MG63 (cell line): ENCODE measurements around the gene CFAP141. TPM values are rescaled to one million over a fixed set of nuclear protein-coding genes. Genes with fewer than 3 reads are reported as not detected.

Source experiments
- DNase-seq: peaks from one replicate; pipeline ENCODE4 v3.0.0-alpha.2; 2020
- H3K27me3 ChIP-seq: fragments of 250-450 bp; sonication (Bioruptor Pico); 2 replicates; pipeline ENCODE4 v1.5.1; 2020; ENCODE audit warnings: mild to moderate bottlenecking, moderate library complexity
- H3K36me3 ChIP-seq: fragments of 250-450 bp; sonication (Bioruptor Pico); 2 replicates; pipeline ENCODE4 v1.5.1; 2020; ENCODE audit warnings: mild to moderate bottlenecking, moderate library complexity
- H3K4me3 ChIP-seq: fragments of 250-450 bp; sonication (Bioruptor Pico); 2 replicates; pipeline ENCODE4 v1.5.1; 2020; ENCODE audit warnings: mild to moderate bottlenecking, moderate library complexity
- H3K9me3 ChIP-seq: fragments of 250-450 bp; sonication (Bioruptor Pico); 2 replicates; pipeline ENCODE4 v1.5.1; 2020; ENCODE audit warnings: mild to moderate bottlenecking, moderate library complexity
- total RNA-seq: library from RNA; depleted of rRNA; stranded (reverse); fragments of >200 nt; shearing (Covaris generic); gene quantifications from 2 replicates; pipeline ENCODE4 v1.2.3, GENCODE V29; 2014; ENCODE audit warnings: low replicate concordance

Gene CFAP141
- total RNA-seq, 1 experiment from 2014 or later: not detected

DNA sequence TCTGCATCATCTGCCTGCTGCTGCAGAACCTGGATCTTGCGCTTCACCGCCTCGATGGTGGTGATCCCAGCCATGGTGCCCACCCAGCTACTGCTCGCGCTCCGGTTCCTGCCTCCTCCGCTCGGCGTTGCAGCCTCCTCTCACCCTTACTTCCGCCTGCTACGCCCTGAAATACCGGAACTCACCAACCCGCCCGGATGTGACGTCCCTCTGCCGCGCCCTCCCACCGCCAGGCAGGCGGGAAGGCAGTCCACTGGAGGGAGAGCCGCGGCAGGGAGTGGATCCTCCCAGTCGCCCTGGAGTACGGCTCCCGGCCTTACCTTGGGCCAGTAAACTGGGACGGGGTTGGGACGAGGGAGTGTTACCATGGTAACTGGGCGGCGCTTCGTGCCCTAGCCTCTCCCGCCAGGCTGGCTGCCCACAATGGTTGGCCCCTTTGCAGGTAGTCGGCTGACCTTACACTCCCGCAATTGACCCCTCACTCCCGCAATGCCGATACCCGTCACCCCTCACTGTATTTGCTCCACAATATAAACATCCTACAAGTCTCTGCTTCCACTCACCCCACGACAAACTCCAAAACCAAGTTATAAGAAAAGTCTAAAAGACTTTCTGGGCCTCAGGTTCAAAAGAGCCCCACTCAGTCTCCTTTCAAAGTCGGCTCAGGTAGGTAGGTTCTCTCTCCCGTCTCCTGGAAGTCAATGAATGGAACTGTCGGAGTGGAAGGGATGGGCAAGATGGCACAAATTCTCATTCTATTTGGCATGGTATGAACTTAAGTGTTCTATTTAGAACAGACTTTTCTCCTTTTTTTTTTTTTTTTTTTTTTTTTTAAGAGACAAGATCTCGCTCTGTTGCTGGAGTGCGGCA is 22.9 kb downstream of the CFAP141 start:
- Histone ChIP-seq H3K36me3 (peaks cover 42% of the 10 kb centered on the region), H3K4me3 (peak overlapping the region; percentile 99), H3K9me3 (no peaks in the 10 kb centered on the region), H3K27me3 (no peaks in the 10 kb centered on the region)
- DNase-seq: peak; percentile 100

DNA sequence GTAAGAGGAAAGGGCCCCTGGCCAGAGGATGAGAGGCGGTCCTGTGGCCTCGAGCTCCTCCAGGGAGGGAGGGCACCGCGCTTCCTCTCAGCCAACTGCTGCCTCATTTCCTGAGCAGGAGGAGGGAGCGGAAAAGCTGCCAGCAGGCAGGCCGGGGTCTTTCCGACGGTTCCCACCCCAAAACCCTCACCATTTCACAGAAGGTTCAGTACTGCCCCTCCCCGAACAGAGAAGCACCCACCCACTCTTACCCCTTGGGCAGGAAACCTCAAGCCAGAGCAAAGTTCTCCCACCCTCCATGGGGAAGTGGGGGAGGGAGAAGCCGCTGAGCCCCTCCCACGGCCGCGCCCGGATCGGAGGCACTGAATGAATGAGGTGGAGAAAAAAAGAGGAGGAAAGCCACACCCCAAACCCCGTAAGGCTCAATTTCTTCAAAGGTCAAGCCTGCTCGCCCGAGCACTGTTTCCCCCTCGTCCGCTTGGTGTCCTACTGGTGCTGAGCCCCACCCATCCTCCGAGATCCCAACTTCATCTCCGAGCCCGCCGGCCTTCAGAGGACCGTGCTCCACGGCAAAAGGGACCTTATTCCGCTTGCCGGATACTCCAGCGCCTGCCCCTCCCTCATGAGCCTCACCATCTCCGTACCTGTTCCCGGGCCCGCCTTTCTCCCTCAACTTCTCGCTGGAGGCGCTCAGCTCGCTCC is 23.6 kb downstream of the CFAP141 start:
- no peaks in the 10 kb centered on the region for H3K9me3 ChIP-seq
- DNase-seq: peak; percentile 90

DNA sequence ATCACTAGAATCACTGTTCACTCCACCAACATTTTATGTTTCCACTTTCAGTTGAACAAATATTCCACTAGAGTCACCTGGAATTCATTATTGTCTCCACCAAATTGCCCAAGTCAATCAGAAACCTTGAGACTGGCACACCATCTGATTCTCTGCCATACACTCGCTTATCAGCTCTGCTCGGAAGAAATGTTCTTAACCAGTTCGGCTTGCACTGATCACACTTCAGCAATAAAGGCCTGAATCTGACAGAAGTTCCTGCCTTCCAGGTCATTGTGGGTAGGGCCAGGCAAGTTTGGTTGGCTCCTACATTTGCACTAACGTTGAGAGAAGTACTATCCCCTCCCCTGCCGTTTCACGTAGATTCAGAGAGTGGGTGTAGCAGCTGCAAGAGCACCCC is 24.2 kb downstream of the CFAP141 start:
- H3K27me3 ChIP-seq: no peaks in the 10 kb centered on the region
- H3K9me3 ChIP-seq: no peaks in the 10 kb centered on the region
- peak overlapping the region; percentile 99 for H3K4me3 ChIP-seq
- DNase-seq: no peak
- H3K36me3 ChIP-seq: peaks cover 56% of the 10 kb centered on the region

More for the DNA sequence above, 23.6 kb downstream of the CFAP141 start:
- H3K27me3 ChIP-seq: no peaks in the 10 kb centered on the region
- H3K4me3 ChIP-seq: peak overlapping the region; percentile 99
- H3K36me3 ChIP-seq: peaks cover 50% of the 10 kb centered on the region

DNA sequence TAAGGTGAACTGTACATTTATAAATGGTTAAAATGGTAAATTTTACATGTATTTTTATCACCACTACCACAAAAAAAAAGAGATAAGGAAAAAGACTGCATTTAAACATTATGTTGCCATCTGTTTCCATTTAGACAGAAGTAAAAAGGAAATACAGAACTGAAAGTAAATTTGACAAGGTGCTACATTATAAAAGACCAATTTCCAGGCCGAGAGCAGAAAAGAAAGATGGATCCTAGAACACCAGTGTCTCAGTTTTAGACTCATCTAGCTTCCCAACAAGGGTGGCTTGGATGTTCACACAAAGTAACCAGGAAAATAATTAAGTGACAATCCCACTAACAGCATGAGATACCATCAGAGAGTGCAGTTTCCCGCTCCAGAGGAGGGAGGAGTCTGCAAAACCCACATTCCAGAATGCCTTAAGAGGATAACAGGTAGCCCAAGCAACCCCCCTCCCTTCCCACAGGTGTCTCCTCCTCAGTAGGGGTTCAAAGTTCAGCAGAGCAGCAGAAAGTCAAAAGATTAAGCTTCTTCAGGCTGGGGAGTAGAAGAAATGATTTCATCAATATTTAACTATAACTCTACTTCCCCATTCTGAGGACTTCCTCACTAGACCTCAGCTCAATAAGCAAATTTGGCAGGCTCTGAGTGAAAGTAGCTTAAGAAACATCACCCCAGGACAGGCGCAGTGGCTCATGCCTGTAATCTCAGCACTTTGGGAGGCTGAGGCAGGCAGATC is 26.0 kb downstream of the CFAP141 start:
- DNase-seq: no peak
- Histone ChIP-seq H3K27me3 (no peaks in the 10 kb centered on the region), H3K9me3 (no peaks in the 10 kb centered on the region), H3K36me3 (peaks cover 71% of the 10 kb centered on the region), H3K4me3 (no peak overlapping the region)

DNA sequence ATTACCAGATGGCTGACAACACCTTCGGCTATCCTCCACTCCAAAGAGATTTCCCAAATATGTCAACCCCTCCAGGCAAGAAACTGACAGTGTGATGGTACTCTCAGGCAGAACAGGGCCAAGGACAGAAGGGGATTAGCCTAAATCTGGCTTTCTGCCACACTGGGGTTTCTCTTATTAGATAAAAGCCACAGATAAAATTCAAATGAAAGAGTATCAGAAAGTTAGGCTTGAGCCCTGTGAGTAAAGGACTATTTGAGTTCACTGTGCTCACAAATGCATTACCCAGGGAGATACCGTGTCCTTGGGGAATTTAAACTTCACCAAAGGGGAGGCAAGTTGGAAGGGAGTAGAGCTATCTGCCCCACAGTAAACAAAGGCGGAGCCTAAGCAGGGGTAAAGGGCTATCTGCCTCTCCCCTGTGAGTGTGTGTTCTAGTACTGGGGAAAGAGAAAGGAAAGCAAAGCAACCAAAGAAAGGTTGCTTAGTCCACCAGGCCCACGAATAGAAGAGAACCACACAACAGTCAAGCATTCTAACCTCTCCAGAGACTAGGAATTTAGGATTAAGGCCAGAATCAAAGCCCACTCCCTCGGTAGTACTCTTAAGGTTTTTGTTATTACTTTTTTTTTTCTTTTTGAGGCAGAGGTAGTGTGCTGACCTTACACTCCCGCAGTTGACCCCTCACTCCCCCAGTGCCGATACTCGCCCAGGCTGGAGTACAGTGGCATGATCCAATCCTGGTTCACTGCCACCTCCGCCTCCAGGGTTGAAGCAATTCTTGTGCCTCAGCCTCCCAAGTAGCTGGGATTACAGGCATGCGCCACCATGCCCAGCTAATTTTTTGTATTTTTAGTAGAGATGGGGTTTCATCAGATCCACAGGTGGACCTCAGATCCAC is 27.0 kb downstream of the CFAP141 start:
- Histone ChIP-seq H3K4me3 (no peak overlapping the region), H3K36me3 (peaks cover 78% of the 10 kb centered on the region), H3K9me3 (no peaks in the 10 kb centered on the region), H3K27me3 (no peaks in the 10 kb centered on the region)
- DNase-seq: no peak

DNA sequence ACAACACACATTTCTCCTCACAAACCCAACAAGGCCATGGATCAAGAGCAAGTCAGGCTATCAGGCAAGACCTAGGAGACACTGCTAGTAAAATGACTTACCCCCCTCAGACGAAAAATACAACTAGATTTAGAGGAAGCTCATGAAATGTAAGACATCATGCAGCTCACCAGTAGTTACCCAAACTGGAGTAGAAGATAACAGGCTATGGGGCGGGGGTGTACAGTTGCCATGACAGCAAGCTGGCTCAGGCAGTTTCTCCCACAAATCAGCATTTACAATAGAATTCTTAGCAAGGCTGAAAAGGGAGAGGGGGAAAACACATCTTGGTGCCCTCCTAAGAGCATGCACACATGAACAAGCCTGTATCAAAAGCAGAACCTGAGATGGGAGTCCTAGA is 28.1 kb downstream of the CFAP141 start:
- DNase-seq: no peak
- Histone ChIP-seq H3K27me3 (no peaks in the 10 kb centered on the region), H3K9me3 (no peaks in the 10 kb centered on the region), H3K4me3 (no peak overlapping the region), H3K36me3 (peaks cover 89% of the 10 kb centered on the region)

DNA sequence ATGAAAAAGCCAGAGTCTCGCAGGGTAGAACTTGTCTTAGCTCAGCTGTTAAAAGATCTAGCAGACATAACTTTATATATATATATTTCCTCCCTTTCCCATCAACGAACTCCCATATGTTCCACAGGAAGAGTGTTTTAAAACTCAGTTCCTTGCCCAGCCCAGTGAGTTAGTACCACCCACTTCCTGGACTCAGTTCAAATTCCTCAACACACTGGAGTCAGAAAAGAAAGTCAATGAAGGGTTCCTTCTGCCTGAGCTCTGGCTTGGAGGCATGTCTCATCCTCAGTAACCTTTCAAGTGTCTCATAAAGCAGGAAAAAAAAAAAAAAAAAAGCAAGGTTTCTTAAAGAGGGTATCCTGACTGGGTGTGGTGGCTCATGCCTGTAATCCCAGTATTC is 29.8 kb downstream of the CFAP141 start:
- Histone ChIP-seq H3K9me3 (no peaks in the 10 kb centered on the region), H3K27me3 (no peaks in the 10 kb centered on the region), H3K4me3 (no peak overlapping the region), H3K36me3 (peaks cover 90% of the 10 kb centered on the region)
- peak; percentile 35 for DNase-seq

DNA sequence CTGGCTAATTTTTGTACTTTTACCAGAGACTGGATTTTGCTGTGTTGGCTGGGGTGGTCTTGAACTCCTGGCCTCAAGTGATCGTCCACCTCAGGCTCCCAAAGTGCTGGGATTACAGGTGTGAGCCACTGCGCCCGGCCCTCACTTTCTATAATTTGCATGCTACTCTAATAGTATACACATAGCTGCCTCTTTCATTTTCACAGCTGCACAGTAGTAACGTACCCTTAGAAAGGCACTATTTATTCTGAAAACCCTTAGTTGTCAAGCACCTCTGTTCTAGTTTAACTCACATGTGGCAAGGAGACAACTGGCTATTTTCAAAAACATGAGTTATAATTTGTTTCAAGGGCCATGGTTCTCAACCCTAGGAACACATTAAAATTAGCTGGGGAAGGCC is 31.5 kb downstream of the CFAP141 start:
- H3K4me3 ChIP-seq: no peak overlapping the region
- H3K9me3 ChIP-seq: no peaks in the 10 kb centered on the region
- DNase-seq: no peak
- peaks cover 94% of the 10 kb centered on the region for H3K36me3 ChIP-seq
- no peaks in the 10 kb centered on the region for H3K27me3 ChIP-seq

DNA sequence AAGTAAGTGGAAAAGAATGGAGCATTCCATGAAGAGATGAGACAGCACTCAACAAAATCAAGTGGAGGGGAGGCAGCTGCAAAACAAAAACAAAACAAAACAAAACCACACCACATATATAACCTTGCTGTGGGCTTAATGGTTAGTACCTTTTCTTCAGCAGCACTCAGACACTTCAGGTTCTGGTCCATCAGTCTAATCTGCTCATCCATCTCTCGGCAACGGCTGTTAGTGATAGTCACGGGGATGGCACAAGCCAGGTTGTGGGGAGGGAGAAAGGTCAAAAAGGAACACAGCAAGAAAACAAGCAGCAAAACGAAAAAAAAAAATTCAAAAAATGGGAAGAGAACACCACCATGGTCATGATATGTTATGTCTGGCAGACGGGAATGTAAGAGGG is 34.3 kb downstream of the CFAP141 start:
- Histone ChIP-seq H3K36me3 (peaks cover 94% of the 10 kb centered on the region), H3K9me3 (no peaks in the 10 kb centered on the region), H3K27me3 (no peaks in the 10 kb centered on the region), H3K4me3 (no peak overlapping the region)
- DNase-seq: no peak

DNA sequence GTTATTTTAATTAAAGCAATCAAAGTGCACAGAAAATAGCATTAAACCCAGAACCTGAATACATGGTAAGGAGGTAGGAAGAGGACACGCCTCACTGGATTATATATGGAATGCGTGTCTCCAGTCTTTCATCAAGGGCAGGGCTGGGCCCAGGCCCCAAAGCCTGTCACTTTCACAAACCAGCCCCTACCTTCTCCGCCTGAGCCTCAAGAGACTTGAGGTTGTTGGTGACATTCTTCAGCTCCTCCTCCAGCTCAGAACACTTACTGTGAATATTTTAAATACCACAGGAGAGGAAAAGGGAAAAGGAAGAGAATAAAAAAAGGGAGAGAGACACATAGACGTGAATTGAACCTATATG is 34.9 kb downstream of the CFAP141 start:
- Histone ChIP-seq H3K4me3 (no peak overlapping the region), H3K36me3 (peaks cover 97% of the 10 kb centered on the region), H3K27me3 (no peaks in the 10 kb centered on the region), H3K9me3 (no peaks in the 10 kb centered on the region)
- no peak for DNase-seq

DNA sequence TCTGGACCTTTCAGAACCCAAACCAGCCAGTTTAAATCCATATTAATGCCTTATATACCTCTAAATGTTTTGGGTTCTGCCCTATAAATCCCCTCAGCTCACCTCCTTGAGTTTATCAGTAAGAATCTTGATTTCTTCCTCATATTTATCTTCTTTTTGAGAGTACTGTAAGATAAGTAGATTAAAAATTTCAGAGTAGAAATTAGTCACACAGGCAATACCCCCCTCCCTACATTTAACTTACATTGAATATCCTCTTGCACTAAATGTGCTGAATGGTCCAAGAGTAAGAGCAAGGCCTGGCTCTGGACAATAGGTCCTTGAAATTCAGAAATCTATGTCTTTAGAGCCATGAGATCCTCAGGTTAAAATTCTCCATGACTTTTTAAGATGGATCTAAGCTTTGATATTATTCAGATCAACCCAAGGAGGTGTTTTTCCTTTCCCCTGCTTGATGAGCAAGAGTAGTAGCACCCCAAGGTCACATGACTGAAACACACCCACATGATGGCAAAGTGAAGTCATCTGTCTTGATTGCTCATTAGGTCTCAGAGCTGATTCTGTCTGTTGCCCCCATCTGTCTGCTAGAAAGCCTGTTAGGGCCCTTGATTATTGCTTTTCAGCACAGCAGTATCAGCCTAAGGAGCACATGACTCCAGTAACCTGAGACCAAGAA is 35.4 kb downstream of the CFAP141 start:
- no peak for DNase-seq
- H3K27me3 ChIP-seq: no peaks in the 10 kb centered on the region
- no peak overlapping the region for H3K4me3 ChIP-seq
- H3K36me3 ChIP-seq: peaks cover 97% of the 10 kb centered on the region
- no peaks in the 10 kb centered on the region for H3K9me3 ChIP-seq

DNA sequence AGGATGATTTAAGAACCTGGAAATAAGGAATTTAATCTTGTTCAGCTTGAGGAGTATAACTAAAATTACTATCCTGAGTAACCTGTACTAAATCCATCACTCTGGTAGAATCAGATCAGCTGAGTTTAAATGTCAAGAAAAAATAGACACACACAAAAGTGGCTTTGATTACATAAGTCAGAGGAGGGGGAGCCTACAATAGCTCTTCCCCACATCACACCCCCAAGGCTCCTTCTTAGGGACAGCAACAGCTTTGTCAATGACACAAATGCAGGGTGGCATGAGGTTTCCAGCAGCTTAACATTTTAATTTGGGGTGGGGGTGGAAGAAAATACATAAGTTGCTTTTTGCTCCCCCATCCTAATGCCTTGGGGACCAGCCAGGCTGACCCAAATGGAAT is 38.7 kb downstream of the CFAP141 start:
- DNase-seq: no peak
- peaks cover 100% of the 10 kb centered on the region for H3K36me3 ChIP-seq
- no peaks in the 10 kb centered on the region for H3K27me3 ChIP-seq
- no peaks in the 10 kb centered on the region for H3K9me3 ChIP-seq
- H3K4me3 ChIP-seq: no peak overlapping the region

DNA sequence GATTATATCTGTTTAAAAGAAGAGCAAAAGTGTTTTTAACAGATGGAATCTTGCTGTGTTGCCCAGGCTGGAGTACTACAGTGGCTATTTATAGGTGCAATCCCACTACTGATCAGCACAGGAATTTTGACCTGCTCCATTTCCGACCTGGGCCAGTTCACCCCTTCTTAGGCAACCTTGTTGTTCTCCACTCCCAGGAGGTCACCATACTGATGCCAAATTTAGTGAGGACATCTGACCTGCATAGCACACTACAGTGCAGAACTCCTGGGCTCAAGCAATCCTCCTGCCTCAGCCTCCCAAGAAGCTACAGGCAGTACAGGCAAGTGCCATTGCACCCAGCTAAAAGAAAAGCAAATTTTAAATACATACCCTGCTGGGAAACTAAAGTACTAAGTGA is 39.9 kb downstream of the CFAP141 start:
- Histone ChIP-seq H3K4me3 (no peak overlapping the region), H3K9me3 (no peaks in the 10 kb centered on the region), H3K36me3 (peaks cover 98% of the 10 kb centered on the region), H3K27me3 (no peaks in the 10 kb centered on the region)
- DNase-seq: no peak

DNA sequence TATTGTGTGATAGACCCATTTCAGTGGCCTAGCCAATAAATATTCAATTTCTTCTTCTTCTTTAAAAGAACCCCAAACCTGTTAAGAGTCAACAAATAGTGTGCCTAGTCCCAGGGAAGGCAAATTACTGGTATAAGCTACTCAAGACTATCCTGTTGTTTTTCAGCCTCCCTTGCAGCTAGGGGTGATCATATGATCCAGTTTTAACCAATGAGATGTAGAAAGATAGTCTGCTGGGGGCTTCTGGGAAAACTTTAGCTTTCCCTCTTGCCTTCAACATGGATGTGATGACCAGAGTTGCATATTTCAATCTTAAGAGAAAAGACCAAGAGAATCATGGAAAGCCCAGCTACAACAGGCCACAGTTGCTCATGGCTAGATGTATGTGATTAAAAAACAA is 46.6 kb downstream of the CFAP141 start:
- peaks cover 94% of the 10 kb centered on the region for H3K36me3 ChIP-seq
- H3K4me3 ChIP-seq: no peak overlapping the region
- H3K9me3 ChIP-seq: no peaks in the 10 kb centered on the region
- no peaks in the 10 kb centered on the region for H3K27me3 ChIP-seq
- DNase-seq: no peak

DNA sequence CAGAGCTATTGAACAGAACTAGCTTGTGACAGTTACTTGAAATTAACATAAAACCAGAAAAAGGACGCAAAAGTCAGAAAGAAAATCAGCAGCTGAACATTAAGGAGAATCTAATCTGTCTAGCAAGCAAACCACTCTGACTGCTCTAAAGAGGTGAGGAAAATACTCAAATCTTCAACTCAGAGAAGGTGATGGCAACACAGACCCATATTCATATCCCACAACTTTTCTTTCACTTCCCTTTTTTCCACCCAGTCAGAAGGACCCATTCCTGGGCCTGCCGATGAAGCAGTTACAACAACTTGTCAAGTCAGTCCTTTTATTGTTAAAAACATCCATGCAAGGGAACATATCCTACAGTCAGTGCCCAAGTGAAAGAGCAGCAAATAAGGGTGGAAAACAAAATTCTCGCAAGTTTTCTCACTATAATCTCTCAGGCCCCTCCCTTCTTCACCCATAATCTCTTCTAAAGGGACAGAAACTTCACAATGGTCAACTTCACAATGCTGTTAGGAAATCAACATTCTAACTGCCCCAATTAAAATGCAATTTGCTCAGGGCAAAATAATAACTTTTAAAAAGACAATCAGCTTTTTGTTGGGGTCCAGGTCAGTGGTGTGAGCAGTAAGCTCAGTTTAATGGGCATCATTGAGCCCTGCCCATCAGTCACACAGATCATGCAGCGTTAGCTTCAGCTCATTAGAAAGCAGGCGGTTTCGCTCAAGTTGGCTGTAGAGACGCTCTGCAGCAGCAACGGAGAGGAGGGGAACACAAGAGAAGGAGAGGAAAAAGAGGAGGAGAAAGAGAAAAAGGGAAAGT is 47.6 kb downstream of the CFAP141 start:
- H3K36me3 ChIP-seq: peaks cover 84% of the 10 kb centered on the region
- H3K27me3 ChIP-seq: no peaks in the 10 kb centered on the region
- no peak for DNase-seq
- H3K9me3 ChIP-seq: no peaks in the 10 kb centered on the region
- H3K4me3 ChIP-seq: no peak overlapping the region
